Measurements from ENCODE around the gene GAA.

GAA gene

GRCh38 chr17:80070375-80071115, 30.8 kb upstream of the GAA start:
- no peak for DNase-seq (ENCODE audit: low read depth)
- H3K4me3 ChIP-seq (replicated peaks; ENCODE audit: low read depth, low read length) = peak overlapping the region; percentile 38
- no peak for TF ChIP-seq CTCF (IDR thresholded peaks at IDR 0.05; ENCODE audit: low read length, missing control alignments)

DNA sequence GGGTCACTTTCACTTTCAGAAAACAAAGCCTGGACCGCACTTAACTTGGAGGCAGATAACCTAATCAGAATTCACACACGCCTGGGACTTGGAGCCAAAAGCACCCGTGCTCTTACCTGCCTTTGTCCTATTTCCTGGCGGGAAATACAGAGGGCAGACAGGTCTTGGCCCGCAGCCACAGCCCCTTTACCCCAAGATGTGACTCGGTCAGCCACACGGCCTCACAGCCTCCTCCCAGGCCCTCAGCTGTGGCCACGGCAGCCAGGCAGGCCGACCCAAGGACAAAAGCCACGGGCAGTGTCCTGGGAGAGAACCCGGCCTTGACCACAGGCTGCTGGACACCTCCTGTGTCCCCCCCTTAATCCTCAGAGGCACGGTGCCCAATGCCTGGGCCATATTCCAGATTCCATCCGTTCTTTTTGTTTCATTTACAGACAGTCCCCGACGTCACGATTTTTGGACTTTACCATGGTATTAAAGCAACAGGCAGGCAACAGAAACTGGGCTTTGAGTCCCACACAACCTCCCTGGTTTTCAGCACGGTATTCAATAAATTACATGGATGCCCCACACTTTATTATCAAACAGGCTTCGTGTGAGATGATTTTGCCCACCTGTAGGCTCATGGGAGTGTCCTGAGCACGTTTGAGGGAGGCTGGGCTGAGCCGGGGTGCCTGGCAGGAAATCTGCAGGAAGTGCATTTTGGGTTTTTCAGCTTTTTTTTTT, 30.1 kb upstream of the GAA start:
- TF ChIP-seq CTCF (IDR thresholded peaks at IDR 0.05; ENCODE audit: low read length, missing control alignments) = no peak
- peak overlapping the region; percentile 38 for H3K4me3 ChIP-seq (replicated peaks; ENCODE audit: low read depth, low read length)
- DNase-seq (ENCODE audit: low read depth) = peak; percentile 69

- no peak overlapping the region for H3K4me3 ChIP-seq (replicated peaks; ENCODE audit: low read depth, low read length)
- no peak for TF ChIP-seq CTCF (IDR thresholded peaks at IDR 0.05; ENCODE audit: low read length, missing control alignments)
- no peak for DNase-seq (ENCODE audit: low read depth)
Observed at GRCh38 chr17:80072410-80072809, 29.0 kb upstream of the GAA start.

- TF ChIP-seq CTCF (IDR thresholded peaks at IDR 0.05; ENCODE audit: low read length, missing control alignments) = no peak
- H3K4me3 ChIP-seq (replicated peaks; ENCODE audit: low read depth, low read length) = no peak overlapping the region
- DNase-seq (ENCODE audit: low read depth) = peak; percentile 21
Observed at GRCh38 chr17:80080081-80080480, 21.3 kb upstream of the GAA start.

DNA sequence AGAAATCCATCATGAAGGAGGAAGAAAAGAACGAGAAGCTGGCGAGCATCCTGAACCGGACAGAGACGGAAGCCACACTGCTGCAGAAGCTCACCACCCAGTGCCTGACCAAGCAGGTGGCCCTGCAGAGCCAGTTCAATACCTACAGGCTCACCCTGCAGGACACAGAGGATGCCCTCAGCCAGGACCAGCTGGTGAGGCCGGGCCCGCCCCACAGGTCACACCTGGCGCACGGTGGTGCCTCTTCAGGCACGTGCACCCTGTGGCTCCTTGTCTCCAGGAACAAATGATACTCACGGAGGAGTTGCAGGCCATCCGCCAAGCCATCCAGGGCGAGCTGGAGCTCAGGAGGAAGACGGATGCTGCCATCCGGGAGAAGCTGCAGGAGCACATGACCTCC, 19.8 kb upstream of the GAA start:
- H3K4me3 ChIP-seq (replicated peaks; ENCODE audit: low read depth, low read length) = no peak overlapping the region
- no peak for TF ChIP-seq CTCF (IDR thresholded peaks at IDR 0.05; ENCODE audit: low read length, missing control alignments)
- DNase-seq (ENCODE audit: low read depth) = no peak

- DNase-seq (ENCODE audit: low read depth) = peak; percentile 84
- TF ChIP-seq CTCF (IDR thresholded peaks at IDR 0.05; ENCODE audit: low read length, missing control alignments) = peak; percentile 72
- no peak overlapping the region for H3K4me3 ChIP-seq (replicated peaks; ENCODE audit: low read depth, low read length)
Observed at GRCh38 chr17:80082403-80083135, 18.8 kb upstream of the GAA start.

Data from fibroblast of pulmonary artery (primary cell).